ENCODE data around the gene COL6A2. TPM values are rescaled to one million over a fixed set of nuclear protein-coding genes. Genes with fewer than 3 reads are reported as not detected.
"Not testable (repeated sequence)": the region's sequence is repeated elsewhere in the genome, so short reads cannot be mapped to it uniquely, and the experiment has no call there.

Gene COL6A2
- polyA plus RNA-seq, 12 donors, result 417 to 953 (median 482) TPM

- DNase-seq, result no peak
These were observed 40.6 kb downstream of the COL6A2 start for GRCh38 chr21:46138383-46138970.

GRCh38 chr21:46139686-46140085, 41.8 kb downstream of the COL6A2 start:
- no peak for DNase-seq

GRCh38 chr21:46140352-46141003, 42.6 kb downstream of the COL6A2 start:
- not testable (repeated sequence) for DNase-seq

GRCh38 chr21:46141767-46142581, 44.1 kb downstream of the COL6A2 start:
- DNase-seq, result no peak

- no peak for DNase-seq
These were observed 44.9 kb downstream of the COL6A2 start for GRCh38 chr21:46142582-46143473.

- DNase-seq, result no peak
These were observed 46.7 kb downstream of the COL6A2 start for GRCh38 chr21:46144464-46145070.

- no peak for DNase-seq
These were observed 47.4 kb downstream of the COL6A2 start for GRCh38 chr21:46145159-46145839.

GRCh38 chr21:46145840-46146691, 48.2 kb downstream of the COL6A2 start:
- DNase-seq, result no peak

- no peak for DNase-seq
These were observed 48.9 kb downstream of the COL6A2 start for GRCh38 chr21:46146856-46147255.

GRCh38 chr21:46147429-46147828, 49.5 kb downstream of the COL6A2 start:
- DNase-seq, result not testable (repeated sequence)

- DNase-seq, result no peak
These were observed 50.2 kb downstream of the COL6A2 start for GRCh38 chr21:46148106-46148505.

GRCh38 chr21:46149205-46149901, 51.4 kb downstream of the COL6A2 start:
- no peak for DNase-seq

GRCh38 chr21:46150073-46150472, 52.2 kb downstream of the COL6A2 start:
- no peak for DNase-seq

GRCh38 chr21:46150491-46151121, 52.7 kb downstream of the COL6A2 start:
- DNase-seq, result no peak

- no peak for DNase-seq
These were observed 53.5 kb downstream of the COL6A2 start for GRCh38 chr21:46151261-46151988.

- DNase-seq, result no peak
These were observed 54.3 kb downstream of the COL6A2 start for GRCh38 chr21:46151989-46152926.

GRCh38 chr21:46152927-46153246, 55.0 kb downstream of the COL6A2 start:
- no peak for DNase-seq

All from muscle of arm (tissue), 12 donors.